Putamen (tissue), 1 donor: ENCODE measurements around the gene EVA1B.

Source experiments
- DNase-seq: peaks from one replicate; pipeline ENCODE4 v3.0.0-alpha.2; 2016; ENCODE audit warnings: low spot score

Gene EVA1B

DNA sequence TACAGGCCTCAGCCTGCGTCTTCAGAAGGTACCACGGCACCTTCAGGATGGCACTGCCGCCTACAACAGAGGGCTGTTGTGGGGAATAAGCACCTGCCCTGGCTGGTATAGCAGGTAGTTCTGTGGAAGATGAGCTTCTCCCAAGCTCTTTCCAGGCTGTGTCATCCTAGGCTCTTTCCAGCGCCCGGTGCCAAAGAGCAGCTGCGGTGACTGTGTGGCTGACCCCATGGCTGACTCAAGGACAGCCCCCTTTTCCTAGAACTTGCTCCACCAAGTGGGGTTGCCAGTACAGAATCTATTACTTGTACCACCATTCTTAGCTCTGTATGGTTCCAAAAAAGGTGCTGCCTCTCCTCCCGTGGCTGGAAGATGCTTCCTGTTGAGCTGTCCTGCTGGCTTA is 21.9 kb upstream of the EVA1B start:
- DNase-seq = no peak

DNA sequence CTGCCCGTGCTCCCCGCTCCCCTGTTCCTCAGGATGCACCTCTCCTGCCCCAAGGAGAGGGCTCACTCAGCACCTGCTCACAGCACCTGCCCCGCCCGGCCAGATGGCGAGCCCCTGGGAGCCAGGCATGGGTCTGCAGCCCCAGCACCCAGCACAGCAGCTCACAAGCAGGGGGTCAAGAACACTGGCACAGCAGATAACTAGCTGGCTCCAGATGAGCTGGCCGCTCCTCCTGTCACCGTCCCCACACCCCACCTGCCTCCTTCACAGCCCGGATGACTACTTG is 20.9 kb upstream of the EVA1B start:
- DNase-seq = no peak

DNA sequence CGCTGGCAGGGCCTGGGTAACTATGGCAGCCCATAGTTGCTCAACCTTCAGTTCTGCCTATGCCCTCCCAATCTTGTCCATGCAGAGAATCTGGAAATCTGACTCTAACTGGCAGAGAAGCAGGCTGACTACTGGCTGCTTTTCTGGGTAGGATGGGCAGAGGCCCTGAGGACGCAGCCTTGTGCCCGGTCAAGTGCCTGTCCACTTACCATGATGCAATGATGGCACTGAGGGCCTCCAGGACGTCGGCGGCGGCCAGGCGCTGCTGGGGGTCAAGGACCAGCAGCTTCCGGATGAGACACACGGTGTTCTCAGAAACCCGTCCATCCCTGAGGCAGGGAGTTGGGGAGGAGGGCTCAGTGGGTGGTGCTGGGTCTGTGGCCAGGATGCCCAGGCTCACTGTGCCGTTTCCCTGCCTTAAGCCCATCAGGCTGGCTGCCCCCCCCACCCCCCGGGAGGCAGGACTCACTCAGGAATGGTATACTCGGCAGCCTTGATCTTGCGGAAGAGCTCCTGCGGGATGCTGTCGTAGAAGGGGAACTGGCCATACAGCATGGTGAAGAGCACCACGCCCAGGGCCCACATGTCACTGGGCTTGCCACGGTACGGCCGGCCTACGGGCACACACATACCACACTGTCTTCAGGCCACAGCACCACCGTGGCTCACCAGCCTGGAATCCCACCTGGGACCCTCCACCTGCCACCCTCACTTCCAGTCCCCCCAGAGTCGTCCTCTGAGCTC is 20.4 kb upstream of the EVA1B start:
- no peak for DNase-seq

DNA sequence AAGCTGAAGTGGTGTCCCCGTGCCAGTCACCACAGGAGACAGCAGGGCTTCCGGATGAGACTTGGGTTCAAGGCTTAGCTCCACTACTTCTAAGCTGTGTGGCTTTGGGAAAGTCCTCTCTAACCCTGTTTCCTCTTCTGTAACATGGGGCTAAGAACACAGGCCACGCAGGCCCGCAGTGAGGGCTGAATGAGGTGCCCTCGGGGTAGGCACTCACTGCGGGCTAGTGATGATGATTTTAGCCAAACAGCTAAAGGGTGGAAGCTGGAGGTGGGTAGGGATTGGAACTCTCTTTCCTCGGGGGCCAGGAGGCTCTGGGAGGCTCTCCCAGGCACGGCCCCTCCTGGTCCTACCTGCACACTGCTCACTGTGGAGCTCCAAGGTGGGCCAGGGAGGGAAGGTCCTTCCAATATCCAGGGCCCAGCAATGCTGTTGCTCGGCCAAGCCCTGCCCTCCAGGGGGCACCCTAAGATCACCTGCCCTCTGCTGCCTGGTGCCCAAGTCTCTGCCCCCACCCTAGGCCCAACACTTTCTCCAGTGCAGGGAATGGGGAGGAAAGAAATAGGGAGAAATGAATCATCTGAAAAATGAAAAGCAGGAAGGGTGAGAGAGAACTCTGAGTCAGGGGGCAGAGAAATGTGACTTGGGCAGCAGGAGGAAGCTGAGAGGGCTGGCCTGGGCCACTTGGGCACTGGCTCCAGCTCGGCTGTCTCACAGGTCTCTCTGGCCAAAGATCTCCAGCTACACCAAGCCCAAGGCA is 19.2 kb upstream of the EVA1B start:
- no peak for DNase-seq

DNA sequence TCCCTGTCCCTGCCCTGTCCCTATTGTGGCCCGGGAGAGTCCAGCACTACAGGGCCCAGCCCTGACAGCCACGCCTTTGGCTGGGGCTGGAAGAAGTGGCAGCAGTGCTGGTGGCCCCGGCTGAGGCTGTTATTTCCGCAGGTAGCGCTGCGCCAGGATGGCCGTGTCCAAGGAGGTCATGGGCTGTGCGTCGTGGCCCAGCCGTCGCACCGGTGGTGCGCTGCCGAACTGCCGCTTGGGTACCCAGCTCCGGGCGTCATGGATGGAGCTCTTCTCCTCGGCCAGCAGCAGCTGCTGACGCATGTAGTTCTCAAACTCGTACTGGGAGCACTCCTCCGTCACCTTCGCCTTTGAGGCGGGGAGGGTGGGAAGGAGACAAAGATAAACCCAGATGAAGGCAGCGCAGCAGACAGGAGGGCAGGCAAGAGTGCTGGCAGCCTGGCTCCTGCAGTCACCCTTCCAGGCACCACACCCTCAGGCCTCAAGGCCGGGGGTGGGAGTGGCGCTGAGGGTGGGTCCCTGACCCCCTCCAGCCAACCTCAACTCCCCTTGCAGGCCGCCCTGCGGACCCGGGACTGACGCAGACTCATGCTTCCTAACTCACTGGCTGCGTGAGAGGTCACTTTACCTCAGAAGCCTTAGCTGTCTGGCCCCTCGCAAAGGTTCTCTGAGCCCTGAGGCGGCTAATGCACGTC is 18.3 kb upstream of the EVA1B start:
- no peak for DNase-seq

DNA sequence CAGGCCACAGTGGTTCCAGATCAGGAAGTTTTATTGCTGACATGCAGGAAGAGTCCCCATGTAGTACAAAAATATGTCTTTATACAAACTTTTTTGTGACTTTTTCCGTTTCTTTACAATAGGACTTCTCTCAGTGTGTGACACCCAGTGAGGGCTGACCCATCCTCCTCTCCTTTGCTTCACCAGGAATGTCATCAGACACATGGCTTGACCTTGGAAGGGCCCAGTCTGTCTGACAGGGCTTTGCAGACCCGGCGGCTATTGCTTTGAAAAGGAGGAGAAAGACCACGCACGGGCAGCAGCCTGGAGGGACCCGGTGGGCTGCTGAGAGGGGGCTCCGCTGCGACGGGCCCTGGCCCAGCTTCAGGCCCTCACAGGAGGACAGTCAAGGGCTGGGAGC is 16.2 kb upstream of the EVA1B start:
- no peak for DNase-seq

DNA sequence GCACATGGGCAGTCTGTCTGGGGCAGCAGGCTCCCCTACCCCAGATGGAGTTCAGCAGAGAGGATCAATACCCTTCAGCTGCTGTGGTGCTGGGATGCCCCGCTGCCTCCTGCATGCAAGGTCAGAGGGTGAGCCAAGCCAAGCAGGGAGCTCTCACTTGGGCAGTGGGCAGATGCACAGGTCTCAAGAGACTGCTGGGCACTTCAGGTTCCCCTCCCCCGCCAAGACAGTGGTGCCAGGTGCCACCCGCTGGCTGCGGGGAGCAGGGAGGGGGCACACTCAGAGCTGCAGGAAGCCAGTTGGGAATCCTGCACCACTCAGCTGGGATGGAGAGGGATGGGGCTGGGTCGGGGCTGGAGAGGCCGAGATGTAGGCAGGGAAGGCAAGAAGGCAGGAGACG is 15.8 kb upstream of the EVA1B start:
- DNase-seq = no peak

DNA sequence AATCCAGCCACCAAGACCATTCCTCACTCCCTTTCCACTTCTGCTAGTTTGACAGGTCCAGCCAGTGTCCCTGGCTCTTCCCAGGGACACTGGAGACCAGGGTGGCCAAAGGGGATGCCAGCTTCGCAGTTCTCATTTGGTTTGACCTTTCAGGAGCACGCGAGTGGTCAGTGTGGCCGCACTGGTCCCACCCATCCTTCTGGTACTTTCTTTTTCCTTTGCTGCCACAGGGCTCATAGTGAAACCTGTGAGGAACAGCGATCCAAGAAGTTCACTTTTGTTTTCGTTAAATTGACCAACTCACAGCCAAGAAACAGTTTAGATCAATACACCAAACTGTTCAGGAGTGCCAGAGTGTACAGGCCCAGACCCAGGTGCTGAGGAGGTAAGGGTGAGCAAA is 14.4 kb upstream of the EVA1B start:
- no peak for DNase-seq

DNA sequence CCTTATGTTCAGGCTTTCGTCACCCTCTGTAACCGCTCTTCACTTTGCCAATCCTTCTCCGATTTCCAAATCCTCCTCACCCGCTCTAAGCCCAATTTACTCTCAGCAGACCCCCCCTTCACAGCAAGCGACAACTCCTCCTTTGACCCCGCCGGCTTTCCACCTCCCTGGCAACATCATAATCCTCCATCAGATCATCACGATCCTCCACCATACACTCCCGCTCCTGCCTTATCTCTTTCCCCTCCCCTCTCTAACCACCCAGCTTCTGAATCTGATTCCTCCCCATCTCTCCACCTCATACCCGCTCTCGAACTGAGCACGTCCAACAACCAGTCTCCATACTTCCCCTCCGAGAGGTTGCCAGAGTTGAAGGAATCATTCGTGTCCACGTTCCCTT is 7.5 kb upstream of the EVA1B start:
- DNase-seq = no peak

DNA sequence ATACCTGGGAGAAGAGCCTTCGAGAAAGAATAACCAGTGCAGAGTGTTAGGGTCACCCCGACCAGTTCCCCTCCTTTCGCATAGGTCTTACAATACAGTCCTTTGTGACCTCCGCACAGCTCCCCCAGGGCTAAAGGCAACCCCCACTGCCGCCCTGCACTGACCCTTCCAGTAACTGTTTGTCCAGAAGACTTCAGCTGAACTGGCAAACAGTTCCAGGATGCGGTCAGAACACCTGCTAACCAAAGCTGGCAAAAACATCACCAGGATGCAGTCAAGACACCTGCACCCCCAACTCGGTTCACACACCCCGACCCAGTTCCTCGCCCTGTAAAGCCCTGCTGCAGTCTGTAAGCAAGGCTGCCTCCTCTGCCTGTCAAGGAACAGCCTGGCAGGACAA is 6.4 kb upstream of the EVA1B start:
- DNase-seq = no peak

DNA sequence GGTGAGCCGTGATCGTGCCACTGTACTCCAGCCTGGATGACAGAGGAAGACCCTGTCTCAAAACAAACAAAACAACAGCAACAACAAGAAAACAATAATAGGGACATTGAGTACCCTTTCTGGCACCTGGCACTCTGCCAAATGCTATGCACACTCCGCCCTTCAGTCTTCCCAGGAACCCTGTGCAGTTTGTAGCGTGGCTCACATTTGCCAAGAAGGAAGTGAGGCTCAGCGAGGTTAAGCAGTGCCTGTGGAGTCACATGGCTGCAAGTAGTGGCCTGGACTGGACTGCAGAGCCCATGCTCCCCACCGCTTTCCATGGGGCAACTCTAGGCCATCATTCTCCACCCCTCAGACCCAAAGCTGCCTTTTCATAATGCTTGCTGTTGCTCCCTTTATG is 5.3 kb upstream of the EVA1B start:
- DNase-seq = no peak

DNA sequence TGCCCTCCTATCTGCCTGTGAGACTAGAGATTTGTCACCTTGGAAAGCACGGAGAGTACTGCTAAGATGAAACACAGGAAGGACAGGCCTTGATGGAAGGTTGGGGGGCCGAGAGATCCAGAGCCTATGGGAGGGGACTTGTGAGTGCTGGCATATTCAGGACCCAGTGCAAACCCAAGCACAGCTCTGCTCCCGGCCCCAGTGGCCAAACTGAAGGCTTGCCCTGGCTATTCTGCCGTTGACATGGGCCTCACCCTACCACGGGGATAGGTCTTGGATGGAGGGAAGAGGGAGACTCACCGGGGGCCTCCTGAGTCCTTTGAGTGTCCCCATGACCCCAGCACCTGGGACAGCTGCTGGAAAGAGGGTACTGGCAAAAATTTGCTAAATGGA is 4.6 kb upstream of the EVA1B start:
- no peak for DNase-seq

DNA sequence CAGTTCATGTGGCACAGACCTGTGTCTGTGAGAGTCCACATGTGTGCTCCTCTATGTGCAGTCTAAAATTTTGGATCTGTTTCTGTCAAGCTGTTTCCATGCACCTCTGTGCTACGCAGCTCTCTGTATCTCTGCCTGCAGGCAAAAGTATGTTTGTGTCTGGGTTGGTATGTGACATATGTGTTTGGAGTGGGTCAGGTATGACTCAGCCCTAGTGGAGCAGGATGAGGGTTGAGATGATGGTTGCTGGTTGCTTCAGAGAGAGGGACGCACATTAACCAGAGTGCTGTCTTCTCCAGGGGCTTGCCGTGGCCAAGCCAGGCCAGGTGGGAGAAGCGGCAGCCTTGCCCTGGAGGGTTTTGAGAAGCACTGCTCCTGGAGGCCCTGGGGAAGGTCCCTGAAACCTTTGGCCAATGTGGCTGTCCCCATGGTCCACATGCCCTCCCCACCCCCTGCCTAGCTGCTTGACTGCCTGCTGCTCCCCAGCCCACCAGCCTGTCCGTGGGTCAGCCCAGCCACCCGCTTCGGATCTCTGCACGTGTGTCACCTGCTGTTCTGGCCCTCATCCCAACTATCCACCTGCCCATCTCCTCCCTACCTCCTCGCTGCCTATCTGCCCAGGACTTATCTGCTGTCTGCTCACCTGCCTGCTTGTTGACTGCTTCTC is 4.1 kb upstream of the EVA1B start:
- DNase-seq = no peak

DNA sequence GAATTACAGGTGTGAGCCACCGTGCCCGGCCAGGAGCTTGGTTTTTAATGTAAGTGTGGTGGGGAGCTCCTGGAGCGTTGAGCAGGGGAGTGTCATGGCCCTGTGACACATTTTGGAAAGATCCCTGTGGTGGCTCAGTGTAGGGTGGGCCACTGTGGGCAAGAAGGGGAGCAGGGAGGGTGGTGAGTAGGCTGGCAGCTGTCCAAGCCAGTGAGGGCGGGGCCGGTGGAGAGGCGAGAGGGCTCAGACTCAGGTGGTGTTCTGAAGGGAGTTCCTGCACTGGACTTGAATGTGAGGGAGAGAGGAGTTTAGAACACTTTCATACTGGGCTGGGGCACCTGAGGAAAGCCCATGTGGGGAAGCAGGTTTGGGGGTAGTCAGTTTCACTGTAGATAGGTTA is 3.1 kb upstream of the EVA1B start:
- no peak for DNase-seq

DNA sequence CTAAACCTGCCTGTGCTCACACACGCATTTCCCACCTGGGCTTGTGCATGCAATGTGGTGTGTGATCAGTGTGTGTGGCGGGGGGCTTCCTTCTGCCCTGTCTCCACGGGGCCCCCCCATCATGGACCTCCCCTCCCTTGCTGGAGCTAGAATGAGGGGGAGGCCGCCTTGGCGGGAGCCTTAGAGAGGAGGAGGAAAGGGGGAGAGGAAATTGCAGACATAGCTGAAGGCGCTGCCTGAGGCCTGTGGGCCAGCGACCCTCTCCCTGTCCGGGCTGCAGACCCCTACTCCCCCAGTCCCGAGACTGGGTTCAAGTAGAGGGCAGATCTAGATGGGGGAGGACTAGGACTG is 883 bp upstream of the EVA1B start:
- DNase-seq = no peak

DNA sequence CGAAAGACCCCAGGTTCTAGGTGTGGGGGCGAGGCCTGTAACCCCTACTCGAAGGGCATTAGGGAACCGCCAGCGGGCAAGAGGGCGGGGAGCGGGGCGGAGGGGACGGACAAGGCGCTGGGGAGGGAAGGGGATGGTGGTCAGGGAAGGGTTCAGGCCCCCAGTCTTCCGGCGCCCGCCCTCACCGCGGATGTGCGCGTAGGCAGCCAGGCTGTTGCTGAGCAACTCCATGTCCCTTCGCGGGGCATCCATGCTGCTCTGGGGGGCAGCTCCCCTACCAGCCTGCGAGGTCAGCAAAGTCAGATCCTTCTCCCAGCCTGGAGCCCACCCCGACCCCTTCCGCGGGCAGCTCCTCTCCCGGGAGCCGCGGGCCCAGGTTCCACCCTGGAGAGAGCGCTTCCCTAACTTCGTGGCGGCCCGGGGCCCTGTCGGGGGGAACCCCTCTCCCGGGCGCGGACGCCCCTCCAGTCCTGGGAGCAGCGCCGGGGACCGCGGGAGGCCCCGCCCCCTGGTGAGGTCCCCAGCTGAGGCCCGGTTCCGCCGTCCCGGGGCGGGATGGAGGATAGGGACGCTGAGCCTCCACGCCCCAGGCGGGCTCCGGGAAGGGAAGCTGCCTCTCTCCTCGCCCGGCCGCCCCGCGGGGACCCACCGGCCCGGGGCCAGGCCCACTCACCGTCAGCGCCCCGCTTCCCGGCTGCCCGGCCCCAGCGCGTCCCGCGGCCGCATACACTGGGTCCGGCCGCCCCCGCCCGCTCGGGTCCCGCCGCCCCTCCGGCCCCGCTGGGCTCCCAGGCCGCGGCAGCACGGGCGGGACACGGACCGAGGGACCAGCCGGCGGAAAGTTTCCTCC is 434 bp downstream of the EVA1B start:
- no peak for DNase-seq

DNA sequence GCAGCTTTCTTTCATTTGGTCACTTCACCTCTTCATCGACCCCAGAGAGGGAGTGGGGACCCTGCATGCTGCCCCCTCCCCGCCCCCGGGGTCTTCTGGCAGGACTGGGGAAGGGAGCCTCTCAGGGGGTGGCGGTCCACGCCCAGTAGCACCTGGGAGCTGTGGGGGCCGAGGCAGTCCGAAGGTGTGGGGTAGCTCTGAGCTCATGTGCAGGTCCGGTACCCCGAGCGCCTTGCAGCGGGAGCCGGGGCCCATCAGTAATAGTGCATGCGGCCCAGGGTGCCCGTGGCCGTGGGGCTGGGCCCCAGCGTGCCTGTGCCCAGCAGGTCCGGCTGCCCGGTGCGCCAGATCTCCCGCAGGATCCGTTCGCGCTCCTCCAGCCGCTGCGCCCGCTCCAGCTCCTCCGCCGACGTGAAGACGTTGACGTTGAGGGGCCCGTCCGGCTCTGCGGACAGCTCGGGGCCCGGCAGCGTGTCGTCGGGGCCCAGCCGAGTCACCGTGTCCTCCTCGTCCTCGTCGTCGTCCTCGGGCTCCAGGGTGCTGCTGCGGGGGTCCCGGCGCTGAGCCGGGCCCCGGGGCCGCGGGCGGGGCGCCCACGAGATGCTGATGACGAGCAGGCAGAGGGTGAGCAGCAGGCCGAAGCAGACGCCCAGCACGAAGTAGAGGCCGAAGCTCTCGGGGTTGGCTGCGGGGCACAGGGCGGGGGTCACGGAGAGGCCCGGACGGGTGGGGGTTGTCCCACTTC is 1.2 kb downstream of the EVA1B start:
- DNase-seq = no peak

DNA sequence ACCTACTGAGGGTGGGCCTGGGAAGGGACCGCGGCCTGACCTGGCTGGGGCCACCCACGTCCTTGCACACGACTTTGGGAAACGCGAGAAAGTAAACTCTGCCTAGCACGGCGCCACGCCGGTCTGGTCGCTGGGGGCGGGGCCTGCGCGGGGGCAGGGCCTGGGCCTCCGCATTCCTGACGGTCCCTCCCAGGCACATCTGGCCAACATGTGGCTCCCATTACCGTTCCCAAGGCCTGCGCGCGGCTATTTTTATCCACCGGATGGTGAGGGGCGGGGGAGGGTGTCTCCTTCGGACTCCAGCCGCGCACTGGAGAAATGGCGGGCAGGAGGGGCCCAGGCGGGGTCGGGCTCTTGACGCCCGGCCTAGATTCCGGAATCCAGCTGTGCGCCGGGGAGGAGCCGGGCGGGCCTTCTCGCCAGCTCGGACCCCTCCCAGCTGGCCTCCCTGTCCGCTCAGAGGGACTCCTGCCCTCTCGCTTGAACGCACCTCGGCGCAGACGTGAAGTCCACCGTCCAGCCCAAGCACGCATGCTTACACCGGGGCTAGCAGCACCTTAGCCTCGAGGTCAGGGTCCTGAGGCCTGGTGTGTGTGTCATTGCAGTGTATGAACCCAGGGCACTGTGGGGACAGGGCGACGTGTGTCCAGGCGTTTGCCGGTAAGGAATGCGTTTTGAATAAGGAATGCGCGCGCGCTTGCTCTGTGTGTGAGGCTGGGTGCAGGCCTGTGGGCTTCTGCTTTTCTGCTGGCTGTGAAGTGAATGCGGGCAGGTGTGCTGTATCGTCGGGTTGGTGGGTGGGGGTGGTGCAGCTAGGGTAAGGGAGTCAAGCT is 2.1 kb downstream of the EVA1B start:
- no peak for DNase-seq

DNA sequence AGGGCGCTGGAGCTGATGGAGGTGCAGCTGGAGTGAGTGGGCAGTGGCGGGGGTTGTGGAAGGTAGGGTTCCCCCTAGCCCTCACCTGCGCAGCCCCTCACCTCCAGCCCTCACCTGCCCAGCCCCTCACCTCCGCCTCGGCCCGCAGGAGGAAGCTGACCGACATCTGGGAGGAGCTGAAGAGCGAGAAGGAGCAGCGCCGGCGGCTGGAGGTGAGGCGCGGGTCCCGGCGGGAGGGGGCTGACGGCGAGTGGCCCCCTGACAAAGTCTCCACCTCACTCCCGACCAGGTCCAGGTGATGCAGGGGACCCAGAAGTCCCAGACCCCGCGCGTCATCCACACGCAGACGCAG is 2.7 kb downstream of the EVA1B start:
- DNase-seq = no peak

DNA sequence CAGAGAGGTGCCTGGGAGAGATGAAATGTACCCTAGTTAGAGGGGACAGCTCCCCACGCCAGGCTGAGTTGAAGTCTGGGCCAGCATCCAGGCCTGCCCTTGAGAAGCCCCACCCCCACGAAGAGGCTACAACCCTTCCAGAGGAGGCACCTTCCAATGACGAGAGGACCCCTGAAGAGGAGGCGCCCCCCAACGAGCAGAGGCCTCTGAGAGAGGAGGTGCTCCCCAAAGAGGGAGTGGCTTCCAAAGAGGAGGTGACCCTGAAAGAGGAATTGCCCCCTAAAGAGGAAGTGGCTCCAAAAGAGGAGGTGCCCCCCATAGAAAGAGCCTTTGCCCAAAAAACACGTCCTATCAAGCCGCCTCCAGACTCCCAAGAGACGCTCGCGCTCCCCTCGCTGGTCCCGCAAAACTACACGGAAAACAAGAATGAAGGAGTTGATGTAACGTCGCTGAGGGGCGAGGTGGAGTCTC is 3.1 kb downstream of the EVA1B start:
- DNase-seq = no peak
